Neuronal stem cell (in vitro differentiated cells): ENCODE data around the gene BTBD2.

Experiments
- DNase-seq: peaks from one replicate; pipeline ENCODE4 v3.0.0-alpha.2; 2013; ENCODE audit warnings: low spot score
- H2AFZ ChIP-seq: one replicate; pipeline ENCODE4 v1.6.1; 2013; ENCODE audit warnings: mild to moderate bottlenecking, low read length, inconsistent platforms
- H2AK5ac ChIP-seq: 2 replicates; pipeline ENCODE4 v1.6.1; 2013; ENCODE audit warnings: low read depth, mild to moderate bottlenecking, inconsistent platforms, low read length, moderate library complexity, mixed read lengths
- H2BK120ac ChIP-seq: 2 replicates; pipeline ENCODE4 v1.6.1; 2013; ENCODE audit warnings: low read depth, mild to moderate bottlenecking, inconsistent platforms, low read length, moderate library complexity, mixed read lengths
- H2BK12ac ChIP-seq: one replicate; pipeline ENCODE4 v1.6.1; 2013; ENCODE audit warnings: low read length, inconsistent platforms
- H2BK15ac ChIP-seq: 2 replicates; pipeline ENCODE4 v1.6.1; 2013; ENCODE audit warnings: mild to moderate bottlenecking, low read length, inconsistent platforms, mixed read lengths
- H2BK5ac ChIP-seq: one replicate; pipeline ENCODE4 v1.6.1; 2013; ENCODE audit warnings: inconsistent platforms, mild to moderate bottlenecking, low read length, moderate library complexity
- H3K14ac ChIP-seq: one replicate; pipeline ENCODE4 v1.6.1; 2013; ENCODE audit warnings: low read length, inconsistent platforms
- H3K18ac ChIP-seq: 2 replicates; pipeline ENCODE4 v1.6.1; 2013; ENCODE audit warnings: low read length, inconsistent platforms
- H3K23ac ChIP-seq: 2 replicates; pipeline ENCODE4 v1.6.1; 2013; ENCODE audit warnings: low read depth, mild to moderate bottlenecking, mixed read lengths, low read length, inconsistent platforms; ENCODE audit not compliant: poor library complexity
- H3K27ac ChIP-seq: replicated peaks from 3 replicates; pipeline ENCODE4 v1.5.1; 2013; ENCODE audit warnings: low read length, inconsistent platforms
- H3K27me3 ChIP-seq, 3 experiments: 2 replicates each; pipeline ENCODE4 v1.6.1; 2013; ENCODE audit warnings: low read length in 3 of 3, mild to moderate bottlenecking in 2 of 3, inconsistent platforms in 1 of 3, low read depth in 1 of 3, mixed read lengths in 1 of 3, moderate library complexity in 1 of 3; ENCODE audit not compliant: control insufficient read depth in 3 of 3, insufficient read depth in 3 of 3
- H3K36me3 ChIP-seq, 2 donors: replicated peaks in 1 of 2; 2 replicates each; pipeline ENCODE4 v1.6.1; 2013; ENCODE audit warnings: low read length in 2 of 2; ENCODE audit not compliant: control insufficient read depth in 2 of 2, insufficient read depth in 2 of 2
- H3K4ac ChIP-seq: 2 replicates; pipeline ENCODE4 v1.6.1; 2013; ENCODE audit warnings: inconsistent platforms, mild to moderate bottlenecking, low read length, moderate library complexity
- H3K4me1 ChIP-seq, 2 donors: 1 replicate in 1 of 2; 2 replicates in 1 of 2; pipeline ENCODE4 v1.6.1; 2013; ENCODE audit warnings: low read length in 2 of 2, low read depth in 1 of 2; ENCODE audit not compliant: control insufficient read depth in 2 of 2, insufficient read depth in 1 of 2
- H3K4me2 ChIP-seq: one replicate; pipeline ENCODE4 v1.6.1; 2013; ENCODE audit warnings: mild to moderate bottlenecking, low read length, inconsistent platforms; ENCODE audit not compliant: insufficient read depth, poor library complexity, severe bottlenecking
- H3K4me3 ChIP-seq, 2 donors: 2 replicates each; pipeline ENCODE4 v1.5.1; 2013; ENCODE audit warnings: low read length in 2 of 2, mild to moderate bottlenecking in 2 of 2, inconsistent platforms in 1 of 2, moderate library complexity in 1 of 2
- H3K79me1 ChIP-seq: one replicate; pipeline ENCODE4 v1.6.1; 2013; ENCODE audit warnings: low read depth, mild to moderate bottlenecking, inconsistent platforms, low read length, moderate library complexity
- H3K9ac ChIP-seq: one replicate; pipeline ENCODE4 v1.6.1; 2013; ENCODE audit warnings: mild to moderate bottlenecking, low read depth, low read length, inconsistent platforms; ENCODE audit not compliant: poor library complexity
- H3K9me3 ChIP-seq, 2 donors: replicated peaks in 1 of 2; 2 replicates each; pipeline versions ENCODE3 to v1.6.1; 2013; ENCODE audit warnings: low read length in 2 of 2, mild to moderate bottlenecking in 2 of 2, inconsistent platforms in 1 of 2, low read depth in 1 of 2, mixed read lengths in 1 of 2, moderate library complexity in 1 of 2; ENCODE audit not compliant: control insufficient read depth in 2 of 2, insufficient read depth in 1 of 2
- H4K8ac ChIP-seq: one replicate; pipeline ENCODE4 v1.6.1; 2013; ENCODE audit warnings: low read depth, mild to moderate bottlenecking, inconsistent platforms, low read length, moderate library complexity
- H4K91ac ChIP-seq: one replicate; pipeline ENCODE4 v1.6.1; 2013; ENCODE audit warnings: low read length, low read depth, mild to moderate bottlenecking, inconsistent platforms; ENCODE audit not compliant: poor library complexity
- WGBS, 2 donors: extraction: QIAGEN DNeasy Blood & Tissue Kit; methylation state at CpG; one replicate each; pipeline ENCODE4 v1.1.7; 2013; ENCODE audit warnings: missing lambda C conversion rate in 2 of 2, mixed read lengths in 1 of 2; ENCODE audit not compliant: insufficient read length in 2 of 2, insufficient replicate concordance in 1 of 2; ENCODE audit errors: extremely low coverage in 2 of 2; 5-methylcytosine and 5-hydroxymethylcytosine counted together

The BTBD2 gene

DNA sequence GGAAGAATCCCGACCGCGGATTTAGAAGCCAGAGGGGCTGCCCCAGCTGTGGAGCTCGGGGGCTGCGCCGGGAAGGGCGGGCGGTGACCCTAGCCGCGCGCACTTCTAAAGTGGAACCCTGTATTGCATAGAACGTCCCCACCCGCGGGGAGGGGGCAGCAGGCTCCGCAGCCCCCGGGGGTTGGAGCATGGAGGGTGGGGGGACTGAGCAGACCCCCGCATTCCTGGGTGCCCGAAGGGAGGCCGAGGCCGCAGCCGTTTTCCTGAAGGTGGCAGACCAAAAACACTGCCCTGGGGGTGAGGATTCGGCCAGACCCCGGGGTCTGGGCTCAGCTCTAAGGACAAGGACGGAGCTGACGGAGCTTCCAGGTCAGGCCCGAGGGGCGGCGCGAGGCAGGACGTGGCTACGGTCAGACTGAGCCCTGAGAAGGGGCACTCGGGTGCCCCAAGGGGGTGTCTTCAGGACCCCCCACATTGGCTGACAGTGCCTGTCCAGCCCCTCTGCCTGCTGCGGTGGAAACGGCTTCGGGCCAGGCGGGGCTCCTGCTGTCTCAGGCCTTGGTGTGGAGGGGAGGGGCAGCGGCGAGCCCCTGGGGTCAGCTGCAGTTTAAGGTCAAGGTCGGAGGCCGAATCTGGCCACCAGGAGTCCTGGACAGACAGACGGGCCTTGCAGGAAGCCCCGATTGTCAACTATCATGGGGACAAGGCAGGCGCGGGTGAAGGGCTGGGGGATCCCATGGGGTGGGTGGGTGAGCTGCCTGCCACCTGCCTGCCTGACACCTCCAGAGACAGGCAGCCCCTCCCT, 23.0 kb upstream of the BTBD2 start:
- Histone ChIP-seq H4K91ac (no peak overlapping the region), H2BK15ac (no peak overlapping the region), H3K18ac (no peak overlapping the region), H3K4me1 (peaks cover 0 to 23% of the 10 kb centered on the region in 2 donors), H3K36me3 (peaks cover 33 to 58% of the 10 kb centered on the region in 2 donors), H3K4me3 (no peak overlapping the region), H3K27ac (no peak overlapping the region), H3K4me2 (no peak overlapping the region), H3K9ac (no peak overlapping the region), H3K9me3 (peaks cover 3 to 4% of the 10 kb centered on the region in 2 donors), H4K8ac (no peak overlapping the region), H3K27me3 (no peaks in the 10 kb centered on the region), H3K23ac (no peak overlapping the region), H2AK5ac (peak overlapping the region; percentile 56), H3K79me1 (peaks cover 30% of the 10 kb centered on the region), H2AFZ (no peak overlapping the region), H3K14ac (no peak overlapping the region), H2BK5ac (no peak overlapping the region), H2BK120ac (no peak overlapping the region), H2BK12ac (peak overlapping the region; percentile 73), H3K4ac (no peak overlapping the region)
- no peak for DNase-seq
- WGBS, 2 donors = no CpG with 5 or more reads among the region's 44 CpGs

DNA sequence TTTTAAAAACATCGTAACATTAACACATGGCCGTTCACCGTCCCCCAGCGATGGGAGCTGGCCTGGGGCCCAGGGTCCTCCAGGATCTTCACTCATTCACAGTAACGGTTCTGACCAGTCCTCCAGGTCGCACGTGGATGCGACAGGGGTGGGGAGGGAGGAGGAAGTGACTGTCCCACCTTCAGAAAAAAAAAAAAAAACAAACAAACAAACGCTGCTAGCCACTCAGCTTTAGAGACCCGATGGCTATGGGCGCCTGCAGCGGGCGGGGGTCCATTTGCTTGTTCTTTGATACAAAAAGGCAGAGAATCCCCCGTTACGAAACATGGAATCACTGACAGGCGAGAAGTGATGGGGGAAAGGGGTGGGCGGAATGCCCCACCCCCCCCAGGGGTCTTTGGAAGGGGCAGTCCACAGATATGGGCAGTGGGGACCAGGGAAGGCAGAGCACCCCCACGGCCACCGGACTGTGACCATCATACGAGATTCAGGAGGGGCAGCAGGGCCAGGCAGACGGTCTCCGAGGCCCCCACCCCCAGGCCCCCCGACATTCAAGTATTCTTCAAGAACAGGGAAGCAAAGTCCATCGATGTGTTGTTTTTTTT, 22.2 kb upstream of the BTBD2 start:
- Histone ChIP-seq H2AFZ (no peak overlapping the region), H3K27ac (no peak overlapping the region), H4K91ac (no peak overlapping the region), H3K27me3 (no peaks in the 10 kb centered on the region), H2BK15ac (no peak overlapping the region), H3K18ac (no peak overlapping the region), H3K4ac (no peak overlapping the region), H3K4me1 (peaks cover 0 to 20% of the 10 kb centered on the region in 2 donors), H3K9me3 (peaks cover 3 to 4% of the 10 kb centered on the region in 2 donors), H3K9ac (no peak overlapping the region), H2BK120ac (no peak overlapping the region), H3K36me3 (peaks cover 26 to 51% of the 10 kb centered on the region in 2 donors), H3K23ac (no peak overlapping the region), H3K79me1 (peaks cover 26% of the 10 kb centered on the region), H2AK5ac (no peak overlapping the region), H2BK12ac (no peak overlapping the region), H3K4me3 (no peak overlapping the region), H2BK5ac (no peak overlapping the region), H4K8ac (no peak overlapping the region), H3K4me2 (no peak overlapping the region), H3K14ac (no peak overlapping the region)
- WGBS, 2 donors = no CpG with 5 or more reads among the region's 24 CpGs
- no peak for DNase-seq

DNA sequence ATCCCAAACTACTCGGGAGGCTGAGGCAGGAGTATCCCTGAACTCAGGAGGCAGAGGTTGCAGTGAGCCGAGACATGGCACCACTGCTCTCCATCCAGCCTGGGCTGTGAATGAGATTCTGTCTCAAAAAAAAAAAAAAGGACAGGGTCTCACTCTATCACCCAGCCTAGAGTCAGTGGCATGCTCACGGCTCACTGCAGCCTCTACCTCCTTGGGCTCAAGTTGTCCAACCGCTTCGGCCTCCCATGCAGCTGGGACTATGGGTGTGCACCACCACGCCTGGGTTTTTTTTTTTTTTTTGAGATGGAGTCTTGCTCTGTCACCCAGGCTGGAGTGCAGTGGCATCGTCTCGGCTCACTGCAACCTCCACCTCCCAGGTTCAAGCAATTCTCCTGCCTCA, 20.9 kb upstream of the BTBD2 start:
- Histone ChIP-seq H2BK120ac (no peak overlapping the region), H4K91ac (no peak overlapping the region), H3K14ac (no peak overlapping the region), H3K4me1 (peaks cover 7 to 11% of the 10 kb centered on the region in 2 donors), H2BK5ac (no peak overlapping the region), H2AFZ (no peak overlapping the region), H3K36me3 (peaks cover 23 to 40% of the 10 kb centered on the region in 2 donors), H3K79me1 (peaks cover 19% of the 10 kb centered on the region), H3K18ac (no peak overlapping the region), H3K27ac (no peak overlapping the region), H3K23ac (no peak overlapping the region), H3K9me3 (peaks cover 3 to 4% of the 10 kb centered on the region in 2 donors), H3K27me3 (no peaks in the 10 kb centered on the region), H3K4ac (no peak overlapping the region), H3K4me2 (no peak overlapping the region), H3K4me3 (no peak overlapping the region), H2BK12ac (no peak overlapping the region), H3K9ac (no peak overlapping the region), H4K8ac (no peak overlapping the region), H2AK5ac (no peak overlapping the region), H2BK15ac (no peak overlapping the region)
- no peak for DNase-seq
- WGBS, 2 donors = no CpG with 5 or more reads among the region's 8 CpGs

DNA sequence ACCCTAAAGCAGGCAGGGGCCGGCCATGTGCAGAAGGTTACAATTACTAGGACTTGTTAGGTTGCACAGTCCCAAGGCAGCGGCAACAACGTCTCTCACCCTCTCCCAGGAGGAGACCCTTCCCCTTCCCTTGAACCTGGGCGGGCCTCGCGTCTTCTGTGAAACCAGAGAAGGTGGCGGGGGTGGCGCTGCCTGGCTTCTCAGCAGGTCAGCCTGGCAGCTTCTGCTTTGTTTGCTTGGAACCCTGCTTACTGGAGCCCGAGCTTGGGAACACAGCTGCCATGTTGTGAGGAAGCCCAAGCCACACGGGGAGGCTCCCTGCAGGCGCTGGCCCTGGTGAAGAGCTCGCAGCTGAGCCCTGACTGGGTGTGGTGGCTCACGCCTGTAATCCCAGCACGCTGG, 20.1 kb upstream of the BTBD2 start:
- H3K9ac ChIP-seq = no peak overlapping the region
- H3K27ac ChIP-seq = no peak overlapping the region
- no peak overlapping the region for H3K14ac ChIP-seq
- no peak overlapping the region for H2BK12ac ChIP-seq
- peaks cover 3 to 7% of the 10 kb centered on the region in 2 donors for H3K4me1 ChIP-seq
- no peak for DNase-seq
- no peak overlapping the region for H3K4ac ChIP-seq
- peaks cover 12% of the 10 kb centered on the region for H3K79me1 ChIP-seq
- H3K36me3 ChIP-seq = peaks cover 16 to 31% of the 10 kb centered on the region in 2 donors
- H2AFZ ChIP-seq = no peak overlapping the region
- H4K8ac ChIP-seq = no peak overlapping the region
- WGBS, 2 donors = no CpG with 5 or more reads among the region's 14 CpGs
- H2BK15ac ChIP-seq = no peak overlapping the region
- no peak overlapping the region for H3K4me3 ChIP-seq
- H4K91ac ChIP-seq = no peak overlapping the region
- H3K4me2 ChIP-seq = no peak overlapping the region
- H2BK120ac ChIP-seq = no peak overlapping the region
- H3K23ac ChIP-seq = peak overlapping the region; percentile 85
- peaks cover 3 to 4% of the 10 kb centered on the region in 2 donors for H3K9me3 ChIP-seq
- no peak overlapping the region for H2BK5ac ChIP-seq
- peak overlapping the region; percentile 83 for H3K18ac ChIP-seq
- no peaks in the 10 kb centered on the region for H3K27me3 ChIP-seq
- H2AK5ac ChIP-seq = peak overlapping the region; percentile 96
